GM19239 (cell line): Measurements from ENCODE around the gene PMM1.
"Not testable (repeated sequence)": the region's sequence is repeated elsewhere in the genome, so short reads cannot be mapped to it uniquely, and the experiment has no call there.

Experiments
- DNase-seq: peaks from one replicate; pipeline ENCODE4 v3.0.0; 2011; ENCODE audit warnings: low spot score; ENCODE audit not compliant: insufficient read length
- FAIRE-seq: peaks from 2 replicates; lab custom pipeline; 2011; peaks lifted over from hg19 to GRCh38; lab: Jason Lieb, UNC

PMM1 gene

DNA sequence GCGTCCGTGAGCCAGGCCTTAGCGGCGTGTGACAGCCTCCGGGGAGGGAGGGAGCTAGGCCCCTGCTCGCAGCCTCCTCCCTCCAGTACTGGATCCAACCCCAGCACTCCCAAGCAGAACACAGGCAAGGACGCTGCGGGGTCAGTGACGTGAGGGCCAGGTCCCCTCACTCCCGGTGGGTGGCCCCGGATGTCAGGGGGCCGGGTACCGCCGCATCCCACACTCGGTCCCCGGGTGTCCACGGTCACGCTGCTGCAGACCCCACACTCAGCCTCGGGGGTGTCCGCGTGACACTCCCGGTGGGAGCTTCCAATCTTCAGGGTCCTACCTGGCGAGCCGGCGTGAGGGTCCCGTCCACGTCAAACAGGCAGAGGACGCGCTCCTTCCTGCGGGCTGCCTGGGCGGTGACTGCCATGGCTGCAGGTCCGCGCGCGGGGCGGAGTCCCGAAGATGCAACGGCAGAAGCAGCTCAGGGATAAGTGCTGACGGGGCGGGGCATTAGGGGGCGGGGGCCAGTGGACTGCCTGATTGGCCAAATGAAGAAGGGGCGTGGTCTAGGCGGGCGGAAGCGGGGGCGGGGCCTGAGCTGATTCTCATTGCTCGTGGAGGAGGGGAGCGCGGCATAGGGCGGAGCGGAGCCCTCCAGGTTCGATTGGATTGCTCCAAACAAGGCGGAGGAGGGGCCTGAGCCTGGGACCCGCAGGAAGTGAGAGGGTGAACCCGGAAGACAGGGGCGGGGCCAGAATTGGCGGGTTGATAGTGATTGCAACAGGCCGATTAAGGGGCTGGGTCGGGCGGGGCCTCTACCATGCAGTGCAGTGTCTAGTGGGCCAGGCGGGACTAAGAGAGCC is at the start of gene PMM1:
Gene PMM1, minus strand, starts transcription at position 450 of the 851 bp plus-strand sequence. Its CDS starts 35 bp downstream, at position 415.
- DNase-seq (peak; percentile 100), FAIRE-seq (peak; percentile 99)

DNA sequence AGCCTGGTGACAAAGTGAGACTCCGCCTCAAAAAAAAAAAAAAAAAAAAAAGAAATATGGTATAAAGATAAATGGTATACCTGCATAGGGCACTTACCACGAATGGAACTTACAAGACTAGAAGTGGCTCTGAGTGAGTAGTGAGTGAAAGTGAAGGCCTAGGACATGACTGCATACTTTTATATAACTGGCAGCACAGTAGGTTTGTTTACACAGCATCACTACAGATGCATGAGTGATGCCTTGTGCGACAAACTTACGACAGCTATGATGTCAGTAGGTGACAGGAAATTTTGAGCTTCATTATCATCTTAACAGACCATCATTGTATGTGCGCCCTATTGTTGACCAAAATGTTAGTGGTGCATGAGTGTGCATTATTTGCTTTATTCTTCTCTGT is 49.1 kb upstream of the PMM1 start:
- FAIRE-seq (no peak), DNase-seq (no peak)

DNA sequence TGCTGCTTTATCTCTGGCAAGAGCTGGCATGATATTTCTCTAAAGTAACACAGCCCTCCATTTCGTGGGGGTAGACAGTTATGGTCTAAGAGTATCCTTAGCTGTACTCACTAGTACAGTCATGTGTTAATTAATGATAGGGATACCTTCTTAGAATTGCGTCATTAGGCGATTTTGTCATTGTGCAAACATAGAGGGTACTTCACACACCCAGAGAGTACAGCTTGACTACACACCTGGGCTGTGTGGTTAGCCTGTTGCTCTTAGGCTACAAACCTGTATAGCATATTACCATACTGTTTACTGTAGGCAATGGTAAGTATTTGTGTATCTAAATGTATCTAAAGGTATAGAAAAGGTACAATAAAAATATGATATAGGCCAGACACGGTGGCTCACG is 48.5 kb upstream of the PMM1 start:
- FAIRE-seq (no peak), DNase-seq (no peak)

DNA sequence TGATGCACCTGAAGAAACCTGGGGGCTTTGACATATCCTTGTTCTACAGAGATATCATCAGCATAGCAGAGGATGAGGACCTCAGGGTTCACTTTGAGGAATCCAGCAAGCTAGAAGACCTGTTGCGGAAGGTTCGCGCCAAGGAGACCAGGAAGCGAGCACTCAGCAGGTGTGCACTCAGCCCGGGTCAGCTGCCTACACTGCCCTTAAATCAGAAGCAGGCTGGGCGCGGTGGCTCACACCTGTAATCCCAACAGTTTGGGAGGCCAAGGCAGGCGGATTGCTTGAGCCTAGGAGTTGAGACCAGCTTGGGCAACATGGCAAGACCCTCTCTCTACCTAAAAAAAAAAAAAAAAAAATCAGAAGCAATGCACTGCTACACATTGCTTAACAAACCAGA is 48.0 kb upstream of the PMM1 start:
- not testable (repeated sequence) for FAIRE-seq, DNase-seq

DNA sequence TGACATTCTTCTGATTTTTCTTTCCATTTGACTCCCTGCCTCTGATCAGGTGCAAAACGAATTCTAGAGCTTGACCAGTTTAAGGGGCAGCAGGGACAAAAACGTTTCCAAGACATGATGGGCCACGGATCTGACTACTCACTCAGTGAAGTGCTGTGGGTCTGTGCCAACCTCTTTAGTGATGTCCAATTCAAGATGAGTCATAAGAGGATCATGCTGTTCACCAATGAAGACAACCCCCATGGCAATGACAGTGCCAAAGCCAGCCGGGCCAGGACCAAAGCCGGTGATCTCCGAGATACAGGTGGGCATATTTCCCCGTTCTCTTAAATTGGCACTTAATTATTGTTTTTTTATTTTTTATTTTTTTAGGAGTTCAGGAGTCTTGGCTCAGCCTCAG is 46.8 kb upstream of the PMM1 start:
- FAIRE-seq: no peak

DNA sequence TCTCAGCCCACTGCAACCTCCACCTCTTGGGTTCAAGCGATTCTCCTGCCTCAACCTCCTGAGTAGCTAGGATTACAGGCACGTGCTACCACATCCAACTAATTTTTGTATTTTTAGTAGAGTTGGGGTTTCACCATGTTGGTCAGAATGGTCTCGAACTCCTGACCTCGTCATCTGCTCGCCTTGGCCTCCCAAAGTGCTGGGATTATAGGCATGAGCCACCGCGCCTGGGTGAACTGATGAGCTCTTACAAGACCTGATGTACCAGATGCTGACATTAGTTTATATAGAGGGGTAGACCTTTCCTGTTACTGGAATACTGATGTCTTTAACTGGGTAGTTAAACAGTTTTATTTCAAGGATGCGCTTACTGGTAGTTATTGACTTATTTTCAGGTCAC is 45.0 kb upstream of the PMM1 start:
- DNase-seq, FAIRE-seq: not testable (repeated sequence)

More for the DNA sequence above, 46.8 kb upstream of the PMM1 start:
- no peak for DNase-seq

DNA sequence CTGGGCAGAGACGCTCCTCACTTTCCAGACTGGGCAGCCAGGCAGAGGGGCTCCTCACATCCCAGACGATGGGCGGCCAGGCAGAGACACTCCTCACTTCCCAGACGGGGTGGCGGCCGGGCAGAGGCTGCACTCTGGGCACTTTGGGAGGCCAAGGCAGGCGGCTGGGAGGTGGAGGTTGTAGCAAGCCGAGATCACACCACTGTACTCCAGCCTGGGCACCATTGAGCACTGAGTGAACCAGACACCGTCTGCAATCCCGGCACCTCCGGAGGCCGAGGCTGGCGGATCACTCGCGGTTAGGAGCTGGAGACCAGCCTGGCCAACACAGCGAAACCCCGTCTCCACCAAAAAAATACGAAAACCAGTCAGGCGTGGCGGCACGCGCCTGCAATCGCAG is 42.0 kb upstream of the PMM1 start:
- not testable (repeated sequence) for DNase-seq, FAIRE-seq

DNA sequence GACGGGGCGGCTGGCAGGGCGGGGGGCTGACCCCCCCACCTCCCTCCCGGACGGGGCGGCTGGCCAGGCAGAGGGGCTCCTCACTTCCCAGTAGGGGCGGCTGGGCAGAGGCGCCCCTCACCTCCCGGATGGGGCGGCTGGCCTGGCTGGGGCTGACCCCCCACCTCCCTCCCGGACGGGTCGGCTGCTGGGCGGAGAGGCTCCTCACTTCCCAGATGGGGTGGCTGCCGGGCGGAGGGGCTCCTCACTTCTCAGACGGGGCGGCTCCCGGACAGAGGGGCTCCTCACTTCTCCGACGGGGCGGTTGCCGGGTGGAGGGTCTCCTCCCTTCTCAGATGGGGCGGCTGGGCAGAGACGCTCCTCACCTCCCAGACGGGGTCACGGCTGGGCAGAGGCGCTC is 41.5 kb upstream of the PMM1 start:
- DNase-seq: not testable (repeated sequence)

DNA sequence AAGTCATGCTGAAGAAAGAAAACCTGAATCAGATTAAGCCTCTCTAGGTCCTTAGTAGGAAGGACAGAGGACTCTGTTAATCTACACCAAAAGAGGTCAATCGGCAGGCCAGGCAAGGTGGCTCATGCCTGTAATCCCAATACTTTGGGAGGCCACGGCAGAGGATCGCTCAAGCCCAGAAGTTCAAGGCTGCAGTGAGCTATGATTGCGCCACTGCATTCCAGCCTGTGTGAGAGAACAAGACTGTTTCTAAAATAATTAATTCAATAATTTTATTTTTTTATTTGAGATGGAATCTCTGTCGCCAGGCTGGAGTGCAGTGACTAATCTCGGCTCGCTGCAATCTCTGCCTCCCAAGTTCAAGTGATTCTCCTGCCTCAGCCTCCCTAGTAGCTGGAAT is 35.9 kb upstream of the PMM1 start:
- DNase-seq (no peak), FAIRE-seq (no peak)

More for the DNA sequence above, 41.5 kb upstream of the PMM1 start:
- FAIRE-seq: not testable (repeated sequence)

DNA sequence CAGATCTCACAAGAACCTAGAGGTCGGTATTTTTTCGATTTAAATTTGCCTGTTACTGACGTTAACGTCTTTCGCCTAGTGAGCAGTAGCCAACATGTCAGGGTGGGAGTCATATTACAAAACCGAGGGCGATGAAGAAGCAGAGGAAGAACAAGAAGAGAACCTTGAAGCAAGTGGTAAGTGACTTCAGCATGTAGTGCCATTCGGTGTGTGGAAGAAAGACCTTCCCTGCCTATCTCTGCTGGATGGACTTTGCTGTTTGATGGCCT is 32.2 kb upstream of the PMM1 start:
- FAIRE-seq (peak; percentile 39), DNase-seq (no peak)

DNA sequence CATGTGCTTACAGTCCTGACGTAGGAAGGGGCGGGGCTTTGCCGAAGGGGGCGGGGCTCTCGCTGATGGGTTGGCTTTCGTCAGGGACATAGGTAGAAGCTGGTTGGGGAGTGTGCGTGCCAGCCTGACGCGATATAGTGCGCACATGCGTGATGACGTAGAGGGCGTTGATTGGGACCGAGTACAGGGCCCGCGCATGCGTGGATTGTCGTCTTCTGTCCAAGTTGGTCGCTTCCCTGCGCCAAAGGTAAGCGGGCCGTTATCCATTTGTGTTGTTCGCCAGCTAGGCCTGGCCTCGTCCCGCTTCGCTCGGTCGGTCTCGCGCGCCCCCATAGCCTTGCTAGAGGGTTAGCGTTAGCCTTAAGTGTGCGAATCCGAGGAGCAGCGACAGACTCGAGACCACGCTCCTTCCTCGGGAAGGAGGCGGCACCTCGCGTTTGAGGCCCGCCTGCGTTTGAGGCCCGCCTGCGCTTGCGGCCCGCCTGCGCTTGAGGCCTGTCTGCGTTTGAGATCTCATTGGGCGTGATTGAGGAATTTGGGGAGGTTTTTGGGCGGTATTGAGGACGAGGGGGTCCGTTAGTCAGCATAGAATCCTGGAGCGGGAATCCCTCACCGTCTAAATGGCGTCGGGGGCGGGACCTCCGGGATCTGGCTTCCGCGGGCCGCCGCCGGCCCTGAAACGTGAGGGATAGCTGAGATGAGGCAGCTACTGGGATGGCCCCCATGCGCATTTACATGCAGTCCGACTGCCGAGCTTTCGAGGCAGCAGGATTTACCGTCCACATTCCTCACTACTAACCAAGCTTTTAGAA is 31.7 kb upstream of the PMM1 start, which contains the start of gene XRCC6:
Gene XRCC6, plus strand, starts transcription at position 197 of the 812 bp plus-strand sequence. CDS start 710 bp downstream, outside the sequence.
- DNase-seq (peak; percentile 98), FAIRE-seq (peak; percentile 98)

DNA sequence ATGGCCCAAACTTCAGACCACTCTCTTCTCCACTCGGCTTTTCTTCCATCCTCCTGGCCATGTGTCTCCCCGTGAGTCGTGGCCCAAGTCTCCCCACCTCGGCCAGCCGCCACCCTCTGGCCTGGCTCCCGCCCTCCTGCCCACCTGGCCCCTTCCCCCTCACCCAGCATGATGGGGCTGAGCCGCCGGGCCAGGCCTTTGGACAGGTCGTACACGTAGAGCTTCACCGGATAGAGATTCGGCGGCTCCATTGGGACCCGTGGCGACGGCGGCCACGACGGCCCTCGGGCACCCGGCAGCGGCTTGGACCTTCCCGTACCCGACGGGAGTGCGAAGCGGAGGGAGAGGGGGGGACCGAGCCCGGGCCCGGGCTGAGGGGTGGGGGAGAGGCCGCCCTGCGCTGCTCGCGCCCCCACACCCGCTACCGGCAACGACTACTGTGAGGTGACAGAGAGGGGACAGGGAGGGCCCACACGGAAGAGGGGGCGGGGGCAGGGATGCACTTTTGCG is 31.0 kb upstream of the PMM1 start, which contains the start of gene DESI1:
Gene DESI1, minus strand, starts transcription at position 455 of the 510 bp plus-strand sequence. Its CDS starts 204 bp downstream, at position 251.
- no peak for DNase-seq
- peak; percentile 33 for FAIRE-seq

DNA sequence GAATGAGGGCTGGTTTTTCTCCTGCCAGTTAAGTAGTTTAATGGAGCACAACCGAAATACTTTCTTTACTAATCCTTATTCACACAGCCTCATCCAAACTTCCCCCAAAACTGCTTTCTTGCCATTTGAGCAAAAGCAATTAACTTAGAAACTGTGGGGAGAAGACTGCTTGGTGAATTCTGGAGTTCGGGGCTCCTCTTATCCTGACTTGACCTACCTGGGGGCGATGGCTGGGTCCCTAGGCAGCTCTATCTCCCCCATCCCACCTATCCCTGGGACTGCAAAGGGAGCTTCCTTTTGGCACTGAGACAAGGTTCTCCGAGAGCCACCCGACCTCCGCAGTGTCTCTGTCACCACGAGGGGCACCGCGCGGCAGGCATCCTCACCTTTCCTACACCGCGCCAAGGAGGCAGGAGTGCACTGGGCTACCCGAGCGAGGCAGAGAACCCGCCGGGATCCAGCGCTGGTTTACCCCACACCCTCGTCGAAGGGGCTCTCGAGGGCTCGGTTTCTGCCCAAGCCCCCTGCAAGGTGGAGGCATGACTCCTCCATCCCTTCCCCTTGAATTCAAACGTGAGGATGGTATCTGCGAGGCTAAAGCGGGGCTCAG is 30.4 kb upstream of the PMM1 start:
- DNase-seq (no peak), FAIRE-seq (peak; percentile 78)

DNA sequence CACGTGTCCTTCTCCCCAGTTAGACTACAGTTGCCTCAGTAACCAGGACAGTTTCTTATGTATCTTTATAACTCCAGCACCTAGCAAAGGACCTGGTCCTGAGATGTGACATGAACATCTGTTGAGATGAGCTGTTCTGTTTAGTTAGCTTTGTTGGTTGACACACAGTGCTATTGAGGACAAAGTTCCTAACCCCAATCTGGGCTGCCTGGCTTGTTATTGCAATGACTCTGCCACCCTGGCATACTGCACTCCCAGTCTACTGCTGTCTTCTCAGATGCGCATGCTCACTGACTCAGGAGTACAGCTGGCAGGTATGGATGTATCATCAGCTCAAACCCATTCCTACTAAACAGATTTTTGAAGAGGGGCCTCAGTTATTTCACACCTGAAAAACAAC is 23.8 kb upstream of the PMM1 start:
- no peak for DNase-seq
- no peak for FAIRE-seq

DNA sequence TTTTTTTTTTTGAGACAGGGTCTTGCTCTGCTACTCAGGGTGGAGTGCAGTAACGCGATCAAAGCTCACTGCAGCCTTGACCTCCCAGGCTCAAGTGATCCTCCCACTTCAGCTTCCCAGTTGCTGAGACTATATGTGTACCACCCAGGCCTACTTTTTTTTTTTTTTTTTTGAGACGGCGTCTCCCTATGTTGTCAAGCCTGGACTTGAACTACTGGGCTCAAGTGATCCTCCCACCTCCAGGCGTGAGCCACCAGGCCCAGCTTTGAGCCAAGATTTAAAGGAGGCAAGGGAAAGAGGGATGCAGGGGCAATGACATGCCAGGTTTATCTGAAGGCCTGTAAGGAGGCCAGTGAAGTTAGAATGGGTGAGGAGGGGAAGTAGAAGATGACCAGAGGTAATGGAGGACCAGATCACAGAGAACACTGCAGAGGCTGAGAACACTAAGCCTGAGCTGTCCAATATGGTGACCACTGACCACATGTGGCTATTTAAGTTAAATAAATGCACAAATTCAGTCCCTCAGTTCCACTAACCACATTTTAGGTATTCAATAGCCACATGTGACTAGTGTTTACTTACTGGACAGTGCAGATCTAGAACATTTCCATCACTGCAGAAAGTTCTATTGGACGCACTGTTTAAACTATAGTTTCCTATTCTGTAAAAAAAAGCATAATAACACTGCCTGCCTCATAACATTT is 23.1 kb upstream of the PMM1 start:
- DNase-seq: no peak
- no peak for FAIRE-seq

DNA sequence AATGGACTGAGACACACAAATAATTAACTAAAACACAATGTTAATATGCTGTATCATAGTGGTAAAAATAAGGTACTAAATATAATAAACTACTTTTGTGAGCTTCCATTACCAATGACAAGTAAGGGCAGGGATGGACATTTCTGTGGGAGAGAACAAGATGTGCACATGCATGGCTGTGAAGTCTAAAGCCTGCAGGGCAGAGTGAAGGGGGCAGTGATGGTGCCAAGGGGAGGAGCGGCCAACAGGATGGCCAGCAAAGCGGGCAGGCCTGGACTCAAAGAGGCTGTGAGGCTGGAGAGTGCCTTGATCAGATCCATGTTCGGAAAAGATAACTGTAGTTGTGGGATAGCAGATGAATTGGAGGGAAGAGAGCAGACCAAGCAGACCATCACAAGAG is 18.7 kb upstream of the PMM1 start:
- no peak for FAIRE-seq

DNA sequence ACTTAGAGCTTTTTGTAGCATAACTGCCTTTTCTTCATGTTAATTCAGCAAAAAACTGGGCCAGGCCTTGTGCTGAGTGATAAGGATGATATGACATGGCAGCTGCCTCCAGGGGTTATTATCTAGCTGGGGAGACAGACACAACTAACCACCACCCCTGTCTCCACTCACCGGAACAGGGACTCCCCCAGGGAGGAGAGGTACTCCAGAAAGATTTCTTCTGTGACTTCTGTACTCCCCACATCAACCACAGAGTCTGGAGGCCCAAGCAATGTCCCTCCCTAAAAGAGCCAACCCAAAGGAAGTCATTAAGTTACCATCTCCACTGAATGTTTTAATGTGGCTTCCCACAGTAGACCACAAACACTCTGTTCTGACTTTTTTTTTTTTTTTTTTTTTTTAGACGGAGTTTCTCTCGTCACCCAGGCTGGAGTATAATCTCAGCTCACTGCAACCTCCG is 14.3 kb upstream of the PMM1 start:
- DNase-seq (peak; percentile 58), FAIRE-seq (peak; percentile 90)

More for the DNA sequence above, 18.7 kb upstream of the PMM1 start:
- no peak for DNase-seq

DNA sequence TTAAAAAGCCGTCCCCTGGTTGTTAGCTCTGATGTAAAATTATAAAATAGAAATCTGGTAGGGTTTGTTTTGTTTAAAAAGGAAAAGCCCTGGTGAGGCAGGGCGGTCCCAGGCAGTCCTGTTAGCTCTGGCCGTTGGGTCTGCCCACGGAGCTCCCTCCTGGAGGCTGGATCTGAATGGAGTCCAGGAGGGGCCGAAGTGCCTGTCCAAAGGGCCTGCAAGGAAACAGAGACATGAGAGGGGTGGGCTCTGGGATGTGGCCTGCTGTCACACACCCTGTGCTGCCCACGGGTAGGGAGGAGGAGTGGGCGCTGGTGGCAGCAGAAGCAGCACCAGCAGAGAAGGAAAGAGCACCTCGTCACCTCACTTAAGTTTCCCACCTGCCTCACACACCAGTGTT is 11.3 kb upstream of the PMM1 start:
- FAIRE-seq (no peak), DNase-seq (no peak)

DNA sequence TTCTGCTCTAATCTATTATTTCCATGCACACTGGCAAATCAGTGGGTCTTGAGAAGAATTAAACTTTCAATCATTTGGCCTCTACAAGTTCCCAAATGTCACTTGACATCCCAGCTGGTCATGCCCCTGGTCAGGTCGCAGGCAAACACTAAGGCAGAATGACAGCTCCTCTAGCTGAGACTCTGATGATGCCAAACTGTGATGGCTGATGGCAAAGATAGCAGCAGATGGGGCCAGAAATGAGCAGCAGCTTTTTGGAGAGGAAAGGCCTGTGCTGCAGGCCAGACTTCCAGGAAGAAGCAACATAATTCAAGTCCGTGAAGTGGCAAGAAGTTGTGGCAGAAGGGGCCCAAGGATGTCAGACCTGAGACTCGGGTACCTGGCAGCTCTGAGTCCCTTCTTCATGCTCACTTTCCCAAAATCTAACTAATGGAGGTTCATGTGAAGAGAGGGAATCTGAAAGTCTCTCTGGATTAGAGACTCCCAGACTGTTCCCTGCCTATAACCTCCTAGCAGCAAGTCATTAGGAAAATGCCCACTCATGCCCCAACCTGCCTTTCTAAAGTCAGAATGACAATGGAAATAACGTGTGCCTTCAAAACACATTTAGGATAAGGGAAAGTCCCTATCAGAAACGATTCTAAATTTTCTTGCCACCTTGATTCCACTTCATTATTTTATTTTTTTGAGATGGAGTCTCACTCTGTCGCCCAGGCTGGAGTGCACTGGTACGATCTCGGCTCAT is 9.4 kb upstream of the PMM1 start:
- FAIRE-seq (no peak), DNase-seq (no peak)
